GM10266 (cell line): ENCODE results near the gene CHRM3.

Source experiments
- DNase-seq: peaks from one replicate; pipeline ENCODE4 v3.0.0; 2012; ENCODE audit errors: extremely low spot score
- TF ChIP-seq, protein P1 (sequence below): IDR thresholded peaks from 2 replicates; pipeline ENCODE4 v1.5.1; 2012; ENCODE audit warnings: mild to moderate bottlenecking, low read depth; ENCODE audit not compliant: control insufficient read depth, insufficient read depth; ENCODE audit errors: missing control alignments

Gene CHRM3

DNA sequence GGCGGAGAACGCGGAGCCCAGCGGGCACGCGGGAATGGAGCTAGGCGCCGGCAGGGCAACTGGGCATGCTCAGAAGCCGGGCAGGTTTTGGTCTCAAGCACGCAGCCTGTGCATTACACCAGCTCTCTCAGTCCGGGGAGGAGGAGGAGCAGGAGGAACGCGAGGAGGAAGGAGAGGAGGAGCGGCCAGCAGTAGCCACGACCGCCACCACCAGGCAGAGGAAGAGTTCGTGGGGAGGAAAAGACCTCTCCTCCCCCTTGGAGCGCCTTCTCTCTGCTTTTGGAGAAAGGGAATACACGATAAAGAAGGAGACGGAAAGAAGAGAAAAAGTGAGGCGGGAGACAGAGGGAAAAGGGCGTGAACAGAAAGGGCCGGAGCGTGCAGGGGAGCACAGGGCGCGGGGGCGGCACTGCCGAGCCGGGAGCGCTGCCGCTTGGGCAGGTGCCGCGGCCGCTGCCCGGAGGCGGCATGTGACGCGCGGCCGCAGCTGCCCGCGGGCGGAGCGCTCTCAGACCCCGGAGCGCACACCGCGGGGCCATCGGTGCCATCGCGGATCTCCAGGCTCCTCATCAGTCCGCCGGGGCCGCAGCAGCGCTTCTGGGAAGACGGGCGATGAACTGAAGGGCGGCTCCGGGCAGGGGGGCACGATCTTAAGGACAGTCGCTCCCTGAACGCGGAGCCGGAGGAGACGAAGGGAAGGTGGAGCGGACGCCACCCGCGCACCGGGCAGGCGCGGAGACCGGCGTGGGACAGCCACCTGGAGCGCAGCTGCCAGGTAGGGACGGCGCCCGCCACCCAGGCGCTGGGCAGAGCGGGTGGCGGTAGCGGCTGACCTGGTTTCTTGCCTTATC, at the start of gene CHRM3:
TSS of gene CHRM3 (plus strand) at position 116 of the 851 bp plus-strand sequence. CDS start 520,884 bp downstream, outside the sequence.
- DNase-seq: no peak
- TF ChIP-seq, protein P1, sequence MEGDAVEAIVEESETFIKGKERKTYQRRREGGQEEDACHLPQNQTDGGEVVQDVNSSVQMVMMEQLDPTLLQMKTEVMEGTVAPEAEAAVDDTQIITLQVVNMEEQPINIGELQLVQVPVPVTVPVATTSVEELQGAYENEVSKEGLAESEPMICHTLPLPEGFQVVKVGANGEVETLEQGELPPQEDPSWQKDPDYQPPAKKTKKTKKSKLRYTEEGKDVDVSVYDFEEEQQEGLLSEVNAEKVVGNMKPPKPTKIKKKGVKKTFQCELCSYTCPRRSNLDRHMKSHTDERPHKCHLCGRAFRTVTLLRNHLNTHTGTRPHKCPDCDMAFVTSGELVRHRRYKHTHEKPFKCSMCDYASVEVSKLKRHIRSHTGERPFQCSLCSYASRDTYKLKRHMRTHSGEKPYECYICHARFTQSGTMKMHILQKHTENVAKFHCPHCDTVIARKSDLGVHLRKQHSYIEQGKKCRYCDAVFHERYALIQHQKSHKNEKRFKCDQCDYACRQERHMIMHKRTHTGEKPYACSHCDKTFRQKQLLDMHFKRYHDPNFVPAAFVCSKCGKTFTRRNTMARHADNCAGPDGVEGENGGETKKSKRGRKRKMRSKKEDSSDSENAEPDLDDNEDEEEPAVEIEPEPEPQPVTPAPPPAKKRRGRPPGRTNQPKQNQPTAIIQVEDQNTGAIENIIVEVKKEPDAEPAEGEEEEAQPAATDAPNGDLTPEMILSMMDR: no peak

DNA sequence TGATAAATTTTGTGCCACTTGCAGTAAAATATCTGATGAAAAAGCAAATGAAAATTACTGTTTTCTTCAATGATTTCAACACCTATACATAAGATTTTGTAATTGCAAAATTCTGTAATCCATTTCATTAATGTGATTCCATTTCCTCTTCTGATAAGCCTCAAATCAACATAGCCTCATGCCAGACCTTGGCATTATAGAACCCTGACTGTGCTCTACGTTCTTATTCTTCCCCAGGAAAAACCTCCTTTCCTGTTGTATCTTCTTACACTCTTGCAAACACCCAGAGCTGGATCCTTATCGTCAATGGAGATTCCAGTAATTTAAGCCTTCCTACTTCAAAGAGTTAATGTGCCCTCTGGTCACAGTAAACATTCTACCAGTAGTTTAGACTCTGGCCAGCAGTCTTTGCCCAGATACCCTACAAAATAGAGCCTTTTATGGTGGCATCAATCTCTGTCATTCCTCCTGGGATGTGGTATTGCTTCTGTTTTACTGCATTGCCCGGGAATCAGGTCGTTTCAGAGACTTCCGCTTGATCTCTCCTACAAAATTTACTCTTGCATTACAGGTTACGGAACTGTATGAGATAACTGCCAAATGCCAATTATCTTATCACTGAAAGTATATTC, 48.5 kb upstream of the CHRM3 start:
- DNase-seq: no peak
- TF ChIP-seq, protein P1: no peak

DNA sequence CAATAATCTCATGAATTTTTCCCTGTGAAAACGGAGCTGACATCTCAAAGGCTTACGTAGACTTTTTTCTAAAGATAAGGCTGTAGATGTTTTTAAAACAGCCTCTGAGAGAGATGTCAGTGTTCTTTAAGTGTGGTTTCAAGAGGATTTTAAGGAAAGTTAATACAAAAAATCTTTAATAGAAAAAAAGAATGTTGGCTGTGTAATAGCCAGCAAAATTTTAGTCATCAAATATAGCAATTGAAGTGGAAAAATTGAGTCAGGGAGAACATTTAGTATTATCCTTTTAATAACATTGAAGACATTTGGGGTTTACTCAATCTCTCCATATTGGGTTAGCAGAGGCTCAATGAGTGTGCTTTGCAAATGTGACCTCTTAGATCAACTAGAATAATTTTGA, 38.6 kb upstream of the CHRM3 start:
- TF ChIP-seq, protein P1: no peak

DNA sequence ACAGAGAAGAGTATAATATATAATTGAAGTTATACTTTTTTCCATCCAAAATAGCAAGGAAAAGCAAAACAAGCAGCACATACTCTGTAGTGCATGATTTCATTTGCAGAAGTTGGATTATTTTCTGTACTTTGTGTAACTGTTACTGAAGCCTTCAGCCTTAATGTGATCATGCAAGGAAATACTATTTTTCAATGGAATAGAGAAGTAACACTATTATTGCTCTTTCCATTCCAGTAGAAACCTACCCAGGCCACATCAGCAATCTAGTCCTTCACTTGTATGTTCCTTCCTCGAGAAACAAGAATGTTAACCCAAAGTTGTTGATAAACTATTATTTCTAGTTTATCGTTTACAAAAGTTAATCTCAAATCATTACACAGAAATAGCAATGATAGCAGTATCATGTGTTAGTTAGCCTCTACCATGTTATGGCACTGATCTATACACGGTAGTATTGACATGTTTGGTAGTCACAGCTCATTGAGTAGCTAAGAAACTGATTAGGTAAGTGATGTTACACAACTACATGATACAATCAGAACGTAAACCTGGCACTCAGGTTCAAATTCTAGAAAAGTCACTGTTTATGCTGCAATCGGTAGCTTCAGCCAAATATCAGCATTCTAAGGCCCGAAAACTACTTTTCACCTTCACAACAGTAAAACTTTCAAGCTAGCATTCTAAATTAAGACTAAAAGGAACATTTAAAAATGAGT, 37.6 kb upstream of the CHRM3 start:
- DNase-seq: no peak
- TF ChIP-seq, protein P1: no peak

More for the DNA sequence above, 38.6 kb upstream of the CHRM3 start:
- DNase-seq: no peak

DNA sequence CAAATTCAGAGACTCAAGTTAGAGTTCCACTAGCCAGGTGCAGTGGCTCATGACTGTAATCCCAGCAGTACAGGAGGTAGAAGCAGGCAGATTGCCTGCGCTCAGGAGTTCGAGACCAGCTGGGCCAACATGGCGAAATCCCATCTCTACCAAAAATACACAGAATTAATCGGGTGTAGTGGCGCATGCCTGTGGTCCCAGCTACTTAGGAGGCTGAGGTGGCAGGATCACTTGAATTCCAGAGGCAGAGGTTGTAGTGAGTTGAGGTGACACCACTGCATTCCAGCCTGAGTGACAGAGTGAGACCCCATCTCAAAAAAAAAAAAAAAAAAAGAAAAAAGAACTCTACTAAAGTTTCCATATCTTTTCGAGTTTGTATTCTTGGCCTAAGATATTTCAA, 36.7 kb upstream of the CHRM3 start:
- DNase-seq: no peak
- TF ChIP-seq, protein P1: no peak

DNA sequence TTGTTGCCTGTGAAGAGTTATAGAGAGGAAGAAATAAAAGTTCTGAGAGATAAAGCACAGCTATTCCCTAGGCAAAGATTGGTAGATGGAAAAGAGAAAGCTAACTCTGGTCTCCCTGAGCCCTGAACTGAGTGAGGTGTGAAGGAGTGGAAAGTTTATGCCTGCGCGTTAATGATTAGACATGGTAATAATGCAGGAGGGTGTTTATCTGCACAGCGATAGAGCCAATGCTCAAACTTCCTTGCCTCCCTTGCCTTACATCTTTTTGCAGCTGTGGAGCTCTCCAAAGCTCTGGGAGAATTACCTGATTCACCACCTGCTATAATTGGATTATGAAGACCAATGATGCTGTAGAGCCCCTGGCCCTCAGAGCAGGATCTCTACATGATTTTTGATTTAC, 32.8 kb upstream of the CHRM3 start:
- DNase-seq: no peak

More for the DNA sequence above, 32.8 kb upstream of the CHRM3 start:
- TF ChIP-seq, protein P1: no peak
